Prostate gland (tissue), 2 donors: ENCODE data around the gene TBCE. TPM values are rescaled to one million over a fixed set of nuclear protein-coding genes. Genes with fewer than 3 reads are reported as not detected.

Source experiments
- DNase-seq: peaks from one replicate; pipeline ENCODE4 v3.0.0-alpha.2; 2019; ENCODE audit warnings: low spot score
- H3K27ac ChIP-seq, 2 donors: fragments of 200-600 bp; sonication (generic); 2 replicates each; pipeline ENCODE4 v1.5.1; 2017 to 2019
- H3K27me3 ChIP-seq: fragments of 200-600 bp; sonication (generic); replicated peaks from 2 replicates; pipeline ENCODE4 v1.5.1; 2019; ENCODE audit not compliant: insufficient read depth
- H3K36me3 ChIP-seq, 2 donors: fragments of 200-600 bp; sonication (generic); 1 replicate in 1 of 2; 2 replicates in 1 of 2; pipeline versions ENCODE4 v1.5.1 to v1.8.1; 2017 to 2019
- H3K4me1 ChIP-seq: fragments of 200-600 bp; sonication (generic); replicated peaks from 2 replicates; pipeline ENCODE4 v1.5.1; 2019
- H3K4me3 ChIP-seq, 2 donors: fragments of 200-600 bp; sonication (generic); 2 replicates each; pipeline ENCODE4 v1.5.1; 2017 to 2019
- H3K9me3 ChIP-seq: fragments of 200-600 bp; sonication (generic); 2 replicates; pipeline ENCODE4 v1.5.1; 2017
- POLR2A ChIP-seq: fragments of 450-650 bp; IDR thresholded peaks from one replicate; pipeline ENCODE4 v1.6.1; 2016; ENCODE audit warnings: antibody characterized with exemption, mild to moderate bottlenecking
- POLR2AphosphoS5 ChIP-seq: sonication (generic); formaldehyde crosslinking; IDR thresholded peaks from one replicate; pipeline ENCODE4 v1.6.1; 2017; ENCODE audit warnings: antibody characterized with exemption
- WGBS: methylation state at CpG from one replicate; pipeline ENCODE4 v1.1.5; 2018; 5-methylcytosine and 5-hydroxymethylcytosine counted together
- intact Hi-C: fragments of 100-400 bp; cut with DNase I; formaldehyde crosslinking; loops from one replicate; pipeline ENCODE4 v1.14.2; 2022
- total RNA-seq, 2 donors: library from RNA; depleted of rRNA; stranded (reverse); fragments of >200 nt; gene quantifications; one replicate each; pipeline ENCODE4 v1.1.0, GENCODE V29; 2016
- TF ChIP-seq, protein P1 (sequence below), 4 experiments: fragments of 200-600 bp in 2 of 4; fragments of 450-650 bp in 2 of 4; sonication (generic) in 2 of 4; IDR thresholded peaks; 1 replicate in 3 of 4; 2 replicates in 1 of 4; pipeline ENCODE4 v1.5.1; 2016 to 2019; ENCODE audit warnings: antibody characterized with exemption in 4 of 4, mild to moderate bottlenecking in 2 of 4, moderate library complexity in 2 of 4

Gene TBCE
- total RNA-seq, 2 donors from 2014 or later = 24.2 to 25.0 TPM

DNA sequence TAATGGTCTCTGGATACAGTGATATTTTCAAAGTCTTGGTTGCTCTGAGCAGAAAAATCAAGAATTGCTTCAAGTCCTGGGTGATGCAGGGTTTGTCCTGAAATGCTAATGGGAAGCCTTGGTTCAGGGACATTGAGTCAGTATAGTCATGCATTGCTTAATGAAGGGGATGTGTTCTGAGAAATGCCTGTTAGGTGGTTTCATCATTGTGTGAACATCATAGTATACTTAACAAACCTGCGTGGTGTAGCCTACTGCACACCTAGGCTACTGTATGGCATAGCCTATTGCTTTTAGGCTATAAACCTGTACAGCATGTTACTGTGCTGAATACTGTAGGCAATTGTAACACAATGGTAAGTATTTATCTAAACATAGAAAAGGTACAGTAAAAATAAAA, 36.4 kb downstream of the TBCE start:
- no peaks in the 10 kb centered on the region for H3K27me3 ChIP-seq
- no peaks in the 10 kb centered on the region for H3K36me3 ChIP-seq
- WGBS = 100% methylated on average over 1 of the region's 1 CpG
- H3K4me3 ChIP-seq = no peak overlapping the region
- DNase-seq = no peak
- intact Hi-C loops = no loop called here
- no peaks in the 10 kb centered on the region for H3K9me3 ChIP-seq
- no peak overlapping the region for H3K27ac ChIP-seq
- H3K4me1 ChIP-seq = no peaks in the 10 kb centered on the region
- TF ChIP-seq, protein P1, sequence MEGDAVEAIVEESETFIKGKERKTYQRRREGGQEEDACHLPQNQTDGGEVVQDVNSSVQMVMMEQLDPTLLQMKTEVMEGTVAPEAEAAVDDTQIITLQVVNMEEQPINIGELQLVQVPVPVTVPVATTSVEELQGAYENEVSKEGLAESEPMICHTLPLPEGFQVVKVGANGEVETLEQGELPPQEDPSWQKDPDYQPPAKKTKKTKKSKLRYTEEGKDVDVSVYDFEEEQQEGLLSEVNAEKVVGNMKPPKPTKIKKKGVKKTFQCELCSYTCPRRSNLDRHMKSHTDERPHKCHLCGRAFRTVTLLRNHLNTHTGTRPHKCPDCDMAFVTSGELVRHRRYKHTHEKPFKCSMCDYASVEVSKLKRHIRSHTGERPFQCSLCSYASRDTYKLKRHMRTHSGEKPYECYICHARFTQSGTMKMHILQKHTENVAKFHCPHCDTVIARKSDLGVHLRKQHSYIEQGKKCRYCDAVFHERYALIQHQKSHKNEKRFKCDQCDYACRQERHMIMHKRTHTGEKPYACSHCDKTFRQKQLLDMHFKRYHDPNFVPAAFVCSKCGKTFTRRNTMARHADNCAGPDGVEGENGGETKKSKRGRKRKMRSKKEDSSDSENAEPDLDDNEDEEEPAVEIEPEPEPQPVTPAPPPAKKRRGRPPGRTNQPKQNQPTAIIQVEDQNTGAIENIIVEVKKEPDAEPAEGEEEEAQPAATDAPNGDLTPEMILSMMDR (IDR thresholded peaks at IDR 0.05) = no peak
- TF ChIP-seq POLR2AphosphoS5 (no peak), POLR2A (no peak)

- intact Hi-C loops = no loop called here
- Histone ChIP-seq H3K27me3 (no peaks in the 10 kb centered on the region), H3K36me3 (no peaks in the 10 kb centered on the region), H3K27ac (no peak overlapping the region), H3K9me3 (no peaks in the 10 kb centered on the region), H3K4me3 (no peak overlapping the region), H3K4me1 (no peaks in the 10 kb centered on the region)
- WGBS = 88% methylated on average over 5 of the region's 5 CpGs
- TF ChIP-seq POLR2AphosphoS5 (no peak), POLR2A (no peak)
- DNase-seq = no peak
These were observed 37.0 kb downstream of the TBCE start for GRCh38 chr1:235404190-235404589.

DNA sequence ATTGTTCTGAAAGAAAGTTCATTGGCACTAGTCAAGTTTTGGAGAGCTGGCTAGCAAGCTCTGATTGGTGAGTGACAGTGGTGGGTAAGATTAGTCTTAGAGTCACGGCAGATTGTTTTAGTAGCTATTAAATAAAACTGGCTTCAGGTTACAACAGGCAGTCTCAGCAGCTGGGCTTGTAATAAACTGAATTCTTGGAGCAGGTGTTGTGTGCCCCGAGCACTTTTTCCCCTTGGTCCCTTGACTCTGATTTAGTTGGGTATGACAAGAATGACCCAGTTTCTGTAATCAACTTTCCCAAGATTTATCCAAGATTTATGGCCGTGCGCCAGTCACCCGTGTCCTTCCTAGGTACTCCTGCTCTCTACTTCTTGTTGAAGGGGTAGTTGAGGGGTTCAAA, 40.2 kb downstream of the TBCE start:
- intact Hi-C loops = no loop called here
- no peak for DNase-seq
- WGBS = 50% methylated on average over 5 of the region's 5 CpGs

DNA sequence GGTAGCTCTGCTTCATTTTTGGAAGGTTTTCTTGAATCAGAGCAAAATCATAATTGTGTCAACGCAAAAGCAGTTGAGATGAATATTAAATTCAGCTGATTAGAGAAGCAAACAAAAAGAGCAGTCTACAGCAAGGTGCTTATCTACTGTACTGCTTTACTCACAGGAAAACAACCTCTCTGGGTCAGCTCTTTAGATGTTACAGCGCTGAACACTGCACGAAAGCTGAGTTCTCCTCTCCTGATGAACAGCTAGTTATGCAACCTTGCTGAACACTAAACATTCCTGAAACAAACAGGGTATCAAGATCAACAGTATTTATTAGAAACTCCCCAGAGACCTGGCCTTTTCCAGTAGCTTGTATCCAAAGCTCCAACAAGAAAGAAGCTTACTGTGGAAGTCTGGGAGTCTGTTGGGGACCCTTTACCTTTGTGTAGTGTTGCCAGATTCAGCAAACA, 41.3 kb downstream of the TBCE start:
- DNase-seq = no peak
- intact Hi-C loops = no loop called here
- H3K9me3 ChIP-seq = no peaks in the 10 kb centered on the region
- no peaks in the 10 kb centered on the region for H3K36me3 ChIP-seq
- no peak overlapping the region for H3K4me3 ChIP-seq
- no peaks in the 10 kb centered on the region for H3K27me3 ChIP-seq
- whole genome bisulfite sequencing = 61% methylated on average over 3 of the region's 3 CpGs
- TF ChIP-seq POLR2AphosphoS5 = no peak
- TF ChIP-seq POLR2A = no peak
- TF ChIP-seq, protein P1 (IDR thresholded peaks at IDR 0.05) = no peak
- peak overlapping the region in 1 of 2 donors; percentile 13 for H3K27ac ChIP-seq
- no peaks in the 10 kb centered on the region for H3K4me1 ChIP-seq

More for the DNA sequence above, 40.2 kb downstream of the TBCE start:
- H3K9me3 ChIP-seq = no peaks in the 10 kb centered on the region
- H3K27ac ChIP-seq = no peak overlapping the region
- no peak for TF ChIP-seq POLR2A
- TF ChIP-seq, protein P1 (IDR thresholded peaks at IDR 0.05) = no peak
- no peak for TF ChIP-seq POLR2AphosphoS5
- no peak overlapping the region for H3K4me3 ChIP-seq
- no peaks in the 10 kb centered on the region for H3K36me3 ChIP-seq
- no peaks in the 10 kb centered on the region for H3K27me3 ChIP-seq
- H3K4me1 ChIP-seq = no peaks in the 10 kb centered on the region

- TF ChIP-seq POLR2AphosphoS5 (peak; percentile 58), POLR2A (no peak)
- H3K27me3 ChIP-seq = no peaks in the 10 kb centered on the region
- H3K27ac ChIP-seq = peak overlapping the region in 1 of 2 donors; percentile 38
- H3K4me3 ChIP-seq = no peak overlapping the region
- WGBS = 30% methylated on average over 7 of the region's 7 CpGs
- no peaks in the 10 kb centered on the region for H3K4me1 ChIP-seq
- intact Hi-C loops = no loop called here
- peak; percentile 29 for DNase-seq
- no peaks in the 10 kb centered on the region for H3K9me3 ChIP-seq
- H3K36me3 ChIP-seq = no peaks in the 10 kb centered on the region
These were observed 42.0 kb downstream of the TBCE start for GRCh38 chr1:235409042-235409820.

- 83% methylated on average over 5 of the region's 5 CpGs for WGBS
- intact Hi-C loops = no loop called here
- no peaks in the 10 kb centered on the region for H3K4me1 ChIP-seq
These were observed 43.2 kb downstream of the TBCE start for GRCh38 chr1:235410467-235410866.

More at GRCh38 chr1:235410467-235410866, 43.2 kb downstream of the TBCE start:
- Histone ChIP-seq H3K27ac (no peak overlapping the region), H3K9me3 (no peaks in the 10 kb centered on the region), H3K36me3 (no peaks in the 10 kb centered on the region), H3K27me3 (no peaks in the 10 kb centered on the region), H3K4me3 (no peak overlapping the region)
- no peak for DNase-seq
- TF ChIP-seq, protein P1 (IDR thresholded peaks at IDR 0.05) = no peak
- TF ChIP-seq POLR2A (no peak), POLR2AphosphoS5 (no peak)
